ENCODE results near the gene ZNF554. TPM values are rescaled to one million over a fixed set of nuclear protein-coding genes. Genes with fewer than 3 reads are reported as not detected.

The ZNF554 gene
- total RNA-seq, 2 experiments from 2014 or later = 3.5 to 3.6 TPM

DNA sequence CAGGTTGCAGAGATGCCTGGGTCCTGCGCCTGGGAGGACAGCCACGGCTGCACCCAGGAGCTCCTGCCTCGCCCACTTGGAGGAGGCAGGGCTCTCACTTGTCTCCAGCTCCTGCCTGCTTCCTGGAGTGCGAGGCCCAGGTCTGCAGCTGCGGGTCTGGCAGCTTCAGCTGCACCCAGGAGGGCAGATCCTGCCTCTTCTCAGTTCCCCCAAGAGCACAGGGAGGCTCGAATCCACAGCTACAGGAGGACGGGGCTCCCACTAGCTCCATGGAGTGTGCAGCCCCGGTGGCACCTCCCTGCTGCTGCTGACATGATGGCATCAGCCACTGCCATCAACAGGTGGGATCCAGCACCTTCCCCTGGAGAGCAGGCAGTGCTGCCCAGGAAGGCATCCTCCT, 4.5 kb downstream of the ZNF554 start:
- no peaks in the 10 kb centered on the region for H3K27me3 ChIP-seq (ENCODE audit: control insufficient read depth in 1 of 2, insufficient read depth in 2 of 2, low read length in 2 of 2)
- no peak for DNase-seq
- H3K9me3 Mint-ChIP-seq = no peaks in the 10 kb centered on the region
- H3K36me3 Mint-ChIP-seq (ENCODE audit: low read depth) = peaks cover 43% of the 10 kb centered on the region
- H3K4me3 ChIP-seq (ENCODE audit: low read length) = no peak overlapping the region
- no peaks in the 10 kb centered on the region for H3K27me3 Mint-ChIP-seq
- TF ChIP-seq, protein P1, sequence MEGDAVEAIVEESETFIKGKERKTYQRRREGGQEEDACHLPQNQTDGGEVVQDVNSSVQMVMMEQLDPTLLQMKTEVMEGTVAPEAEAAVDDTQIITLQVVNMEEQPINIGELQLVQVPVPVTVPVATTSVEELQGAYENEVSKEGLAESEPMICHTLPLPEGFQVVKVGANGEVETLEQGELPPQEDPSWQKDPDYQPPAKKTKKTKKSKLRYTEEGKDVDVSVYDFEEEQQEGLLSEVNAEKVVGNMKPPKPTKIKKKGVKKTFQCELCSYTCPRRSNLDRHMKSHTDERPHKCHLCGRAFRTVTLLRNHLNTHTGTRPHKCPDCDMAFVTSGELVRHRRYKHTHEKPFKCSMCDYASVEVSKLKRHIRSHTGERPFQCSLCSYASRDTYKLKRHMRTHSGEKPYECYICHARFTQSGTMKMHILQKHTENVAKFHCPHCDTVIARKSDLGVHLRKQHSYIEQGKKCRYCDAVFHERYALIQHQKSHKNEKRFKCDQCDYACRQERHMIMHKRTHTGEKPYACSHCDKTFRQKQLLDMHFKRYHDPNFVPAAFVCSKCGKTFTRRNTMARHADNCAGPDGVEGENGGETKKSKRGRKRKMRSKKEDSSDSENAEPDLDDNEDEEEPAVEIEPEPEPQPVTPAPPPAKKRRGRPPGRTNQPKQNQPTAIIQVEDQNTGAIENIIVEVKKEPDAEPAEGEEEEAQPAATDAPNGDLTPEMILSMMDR (IDR thresholded peaks at IDR 0.05) = no peak
- ATAC-seq (ENCODE audit: poor library complexity) = no peak
- peaks cover 8% of the 10 kb centered on the region for H3K4me1 Mint-ChIP-seq (ENCODE audit: low read depth)
- H3K9me3 ChIP-seq (ENCODE audit: control insufficient read depth in 1 of 2, insufficient read depth in 1 of 2, low read length in 2 of 2) = no peaks in the 10 kb centered on the region
- peaks cover 4% of the 10 kb centered on the region for H3K36me3 ChIP-seq (ENCODE audit: insufficient read depth, low read length)
- H3K27ac Mint-ChIP-seq = no peak overlapping the region
- peaks cover 16% of the 10 kb centered on the region for H3K4me1 ChIP-seq (ENCODE audit: insufficient read depth, low read length)
- no peak overlapping the region for H3K27ac ChIP-seq (ENCODE audit: low read depth in 1 of 2, low read length in 2 of 2)
- ChIA-PET POLR2A (no interaction called here), CTCF (no interaction called here)
- no peak overlapping the region for H3K4me3 Mint-ChIP-seq
- intact Hi-C loops (cut with DNase I, micrococcal nuclease) = no loop called here

GRCh38 chr19:2827022-2827421, 7.4 kb downstream of the ZNF554 start:
- H3K36me3 ChIP-seq (ENCODE audit: insufficient read depth, low read length) = peaks cover 4% of the 10 kb centered on the region
- ChIA-PET POLR2A (no interaction called here), CTCF (no interaction called here)
- H3K27ac ChIP-seq (ENCODE audit: low read depth in 1 of 2, low read length in 2 of 2) = no peak overlapping the region
- intact Hi-C loops (cut with DNase I, micrococcal nuclease) = no loop called here
- Mint-ChIP-seq H3K36me3 (ENCODE audit: low read depth) (peaks cover 66% of the 10 kb centered on the region), H3K9me3 (peaks cover 2% of the 10 kb centered on the region), H3K27ac (no peak overlapping the region), H3K4me1 (ENCODE audit: low read depth) (no peaks in the 10 kb centered on the region), H3K27me3 (no peaks in the 10 kb centered on the region), H3K4me3 (no peak overlapping the region)
- no peak overlapping the region for H3K4me3 ChIP-seq (ENCODE audit: low read length)
- H3K27me3 ChIP-seq (ENCODE audit: control insufficient read depth in 1 of 2, insufficient read depth in 2 of 2, low read length in 2 of 2) = no peaks in the 10 kb centered on the region
- H3K9me3 ChIP-seq (ENCODE audit: control insufficient read depth in 1 of 2, insufficient read depth in 1 of 2, low read length in 2 of 2) = peaks cover 5 to 21% of the 10 kb centered on the region in 2 experiments
- DNase-seq = no peak
- ATAC-seq (ENCODE audit: poor library complexity) = no peak
- H3K4me1 ChIP-seq (ENCODE audit: insufficient read depth, low read length) = no peaks in the 10 kb centered on the region
- TF ChIP-seq, protein P1 (IDR thresholded peaks at IDR 0.05) = no peak

GRCh38 chr19:2827840-2828489, 8.3 kb downstream of the ZNF554 start:
- TF ChIP-seq, protein P1 (IDR thresholded peaks at IDR 0.05) = no peak
- Histone ChIP-seq H3K4me1 (ENCODE audit: insufficient read depth, low read length) (no peaks in the 10 kb centered on the region), H3K4me3 (ENCODE audit: low read length) (no peak overlapping the region), H3K27ac (ENCODE audit: low read depth in 1 of 2, low read length in 2 of 2) (no peak overlapping the region), H3K9me3 (ENCODE audit: control insufficient read depth in 1 of 2, insufficient read depth in 1 of 2, low read length in 2 of 2) (peaks cover 15 to 30% of the 10 kb centered on the region in 2 experiments), H3K36me3 (ENCODE audit: insufficient read depth, low read length) (peaks cover 12% of the 10 kb centered on the region), H3K27me3 (ENCODE audit: control insufficient read depth in 1 of 2, insufficient read depth in 2 of 2, low read length in 2 of 2) (no peaks in the 10 kb centered on the region)
- POLR2A ChIA-PET = no interaction called here
- H3K36me3 Mint-ChIP-seq (ENCODE audit: low read depth) = peaks cover 75% of the 10 kb centered on the region
- H3K4me1 Mint-ChIP-seq (ENCODE audit: low read depth) = no peaks in the 10 kb centered on the region
- H3K27me3 Mint-ChIP-seq = no peaks in the 10 kb centered on the region
- peaks cover 2% of the 10 kb centered on the region for H3K9me3 Mint-ChIP-seq
- intact Hi-C loops (cut with DNase I, micrococcal nuclease) = no loop called here
- DNase-seq = no peak
- no peak overlapping the region for H3K4me3 Mint-ChIP-seq
- CTCF ChIA-PET = no interaction called here
- no peak overlapping the region for H3K27ac Mint-ChIP-seq
- no peak for ATAC-seq (ENCODE audit: poor library complexity)
